ENCODE data around the gene CCR8. TPM values are rescaled to one million over a fixed set of nuclear protein-coding genes. Genes with fewer than 3 reads are reported as not detected.

CCR8 gene
- total and polyA plus RNA-seq, 8 donors, result not detected

GRCh38 chr3:39327053-39327745 lies 2.3 kb upstream of the CCR8 start:
- no peak for TF ChIP-seq CTCF (IDR thresholded peaks at IDR 0.05)
- Histone ChIP-seq H3K4me1 (no peaks in the 10 kb centered on the region), H3K36me3 (no peaks in the 10 kb centered on the region), H3K4me3 (no peak overlapping the region), H3K9me3 (no peaks in the 10 kb centered on the region), H3K27me3 (no peaks in the 10 kb centered on the region), H3K27ac (no peak overlapping the region)
- intact Hi-C loops (cut with DNase I), result no loop called here
- ATAC-seq (no peak), FAIRE-seq (no peak), DNase-seq (no peak)
- WGBS, 2 donors, result 80 to 91% methylated on average over 4 of the region's 4 CpGs

- intact Hi-C loops (cut with DNase I), result no loop called here
These were observed 1.7 kb upstream of the CCR8 start for GRCh38 chr3:39327746-39328349.

GRCh38 chr3:39330824-39331223 lies 1.3 kb downstream of the CCR8 start:
- DNase-seq (no peak), ATAC-seq (no peak), FAIRE-seq (no peak)
- H3K4me3 ChIP-seq, result no peak overlapping the region
- no peak overlapping the region for H3K27ac ChIP-seq
- intact Hi-C loops (cut with DNase I), result no loop called here
- H3K4me1 ChIP-seq, result no peaks in the 10 kb centered on the region
- TF ChIP-seq CTCF (IDR thresholded peaks at IDR 0.05), result no peak
- H3K27me3 ChIP-seq, result no peaks in the 10 kb centered on the region
- no peaks in the 10 kb centered on the region for H3K9me3 ChIP-seq
- H3K36me3 ChIP-seq, result no peaks in the 10 kb centered on the region

More at GRCh38 chr3:39327746-39328349, 1.7 kb upstream of the CCR8 start:
- Histone ChIP-seq H3K4me3 (no peak overlapping the region), H3K36me3 (no peaks in the 10 kb centered on the region), H3K27me3 (no peaks in the 10 kb centered on the region), H3K27ac (no peak overlapping the region), H3K9me3 (no peaks in the 10 kb centered on the region), H3K4me1 (no peaks in the 10 kb centered on the region)
- TF ChIP-seq CTCF (IDR thresholded peaks at IDR 0.05), result no peak
- no peak for ATAC-seq
- DNase-seq, result no peak
- WGBS, 2 donors, result 79 to 89% methylated on average over 4 of the region's 4 CpGs
- no peak for FAIRE-seq

- ATAC-seq (no peak), DNase-seq (no peak), FAIRE-seq (no peak)
- H3K27ac ChIP-seq, result no peak overlapping the region
- no peak overlapping the region for H3K4me3 ChIP-seq
- TF ChIP-seq CTCF (IDR thresholded peaks at IDR 0.05), result no peak
- H3K36me3 ChIP-seq, result no peaks in the 10 kb centered on the region
- H3K27me3 ChIP-seq, result no peaks in the 10 kb centered on the region
- no peaks in the 10 kb centered on the region for H3K4me1 ChIP-seq
- H3K9me3 ChIP-seq, result no peaks in the 10 kb centered on the region
- WGBS, 2 donors, result 91 to 94% methylated on average over 4 of the region's 4 CpGs
- intact Hi-C loops (cut with DNase I), result no loop called here
These were observed 3.0 kb downstream of the CCR8 start for GRCh38 chr3:39332525-39332924.

GRCh38 chr3:39333607-39334006 lies 4.1 kb downstream of the CCR8 start:
- H3K4me1 ChIP-seq, result no peaks in the 10 kb centered on the region
- ATAC-seq (no peak), DNase-seq (no peak), FAIRE-seq (no peak)
- intact Hi-C loops (cut with DNase I), result no loop called here
- no peak for TF ChIP-seq CTCF (IDR thresholded peaks at IDR 0.05)
- no peaks in the 10 kb centered on the region for H3K36me3 ChIP-seq
- no peak overlapping the region for H3K27ac ChIP-seq
- H3K27me3 ChIP-seq, result no peaks in the 10 kb centered on the region
- no peaks in the 10 kb centered on the region for H3K9me3 ChIP-seq
- no peak overlapping the region for H3K4me3 ChIP-seq
